Coronary artery (tissue), 2 donors: ENCODE results near the gene SNAP25.

Experiments
- DNase-seq: peaks from one replicate; pipeline ENCODE4 v3.0.0-alpha.2; 2017; ENCODE audit warnings: low spot score
- H3K27ac ChIP-seq, 2 donors: fragments of 200-600 bp; sonication (generic); one replicate each; pipeline ENCODE4 v1.5.1; 2016 to 2019
- H3K4me3 ChIP-seq: fragments of 200-600 bp; sonication (generic); 2 replicates; pipeline ENCODE4 v1.5.1; 2016; ENCODE audit warnings: mild to moderate bottlenecking, moderate library complexity
- TF ChIP-seq, protein P1 (sequence below): fragments of 200-600 bp; sonication (generic); IDR thresholded peaks from one replicate; pipeline ENCODE4 v1.5.1; 2019; ENCODE audit warnings: antibody characterized with exemption

Gene SNAP25

DNA sequence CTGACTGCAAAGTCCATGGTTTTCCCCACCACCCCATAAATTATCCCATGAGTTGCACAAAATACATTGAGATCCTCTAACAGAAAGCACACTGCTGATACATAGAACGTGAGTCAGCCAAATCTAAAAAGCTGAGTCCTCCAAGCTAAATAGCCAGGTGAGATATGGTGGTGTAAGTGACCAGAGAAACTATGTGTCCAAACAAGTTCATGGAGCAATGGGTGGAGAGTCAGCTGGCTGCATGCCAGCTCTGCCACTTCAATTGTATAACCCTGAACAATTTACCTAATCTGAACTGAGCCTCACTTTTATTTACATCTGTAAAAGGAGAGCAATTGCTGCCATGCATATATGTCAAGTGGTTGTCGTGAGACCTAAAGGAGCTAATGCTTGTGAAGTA is 9.7 kb downstream of the SNAP25 start:
- DNase-seq: no peak
- no peak overlapping the region for H3K27ac ChIP-seq
- no peak overlapping the region for H3K4me3 ChIP-seq
- TF ChIP-seq, protein P1, sequence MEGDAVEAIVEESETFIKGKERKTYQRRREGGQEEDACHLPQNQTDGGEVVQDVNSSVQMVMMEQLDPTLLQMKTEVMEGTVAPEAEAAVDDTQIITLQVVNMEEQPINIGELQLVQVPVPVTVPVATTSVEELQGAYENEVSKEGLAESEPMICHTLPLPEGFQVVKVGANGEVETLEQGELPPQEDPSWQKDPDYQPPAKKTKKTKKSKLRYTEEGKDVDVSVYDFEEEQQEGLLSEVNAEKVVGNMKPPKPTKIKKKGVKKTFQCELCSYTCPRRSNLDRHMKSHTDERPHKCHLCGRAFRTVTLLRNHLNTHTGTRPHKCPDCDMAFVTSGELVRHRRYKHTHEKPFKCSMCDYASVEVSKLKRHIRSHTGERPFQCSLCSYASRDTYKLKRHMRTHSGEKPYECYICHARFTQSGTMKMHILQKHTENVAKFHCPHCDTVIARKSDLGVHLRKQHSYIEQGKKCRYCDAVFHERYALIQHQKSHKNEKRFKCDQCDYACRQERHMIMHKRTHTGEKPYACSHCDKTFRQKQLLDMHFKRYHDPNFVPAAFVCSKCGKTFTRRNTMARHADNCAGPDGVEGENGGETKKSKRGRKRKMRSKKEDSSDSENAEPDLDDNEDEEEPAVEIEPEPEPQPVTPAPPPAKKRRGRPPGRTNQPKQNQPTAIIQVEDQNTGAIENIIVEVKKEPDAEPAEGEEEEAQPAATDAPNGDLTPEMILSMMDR: no peak

DNA sequence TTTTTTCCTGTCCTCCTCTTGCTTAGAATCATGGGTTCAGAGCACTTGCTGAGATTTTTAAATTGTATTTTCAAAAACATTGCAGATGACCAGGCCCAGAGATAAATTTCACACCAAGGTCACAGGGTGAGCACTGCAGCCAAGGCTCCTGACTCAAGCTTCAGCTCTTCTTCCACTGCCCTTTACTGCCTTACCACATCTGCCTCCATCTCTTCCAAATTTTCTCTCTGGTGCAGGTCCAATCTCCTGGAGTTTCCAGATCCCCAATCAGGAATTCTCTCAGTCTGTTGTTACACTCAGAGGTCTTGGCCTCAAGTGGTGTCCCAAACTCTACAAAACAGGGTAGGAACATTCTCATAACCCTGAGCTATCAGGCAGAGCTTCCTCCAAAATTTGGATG is 12.7 kb downstream of the SNAP25 start:
- TF ChIP-seq, protein P1: no peak
- no peak overlapping the region for H3K4me3 ChIP-seq
- no peak for DNase-seq
- H3K27ac ChIP-seq: no peak overlapping the region

DNA sequence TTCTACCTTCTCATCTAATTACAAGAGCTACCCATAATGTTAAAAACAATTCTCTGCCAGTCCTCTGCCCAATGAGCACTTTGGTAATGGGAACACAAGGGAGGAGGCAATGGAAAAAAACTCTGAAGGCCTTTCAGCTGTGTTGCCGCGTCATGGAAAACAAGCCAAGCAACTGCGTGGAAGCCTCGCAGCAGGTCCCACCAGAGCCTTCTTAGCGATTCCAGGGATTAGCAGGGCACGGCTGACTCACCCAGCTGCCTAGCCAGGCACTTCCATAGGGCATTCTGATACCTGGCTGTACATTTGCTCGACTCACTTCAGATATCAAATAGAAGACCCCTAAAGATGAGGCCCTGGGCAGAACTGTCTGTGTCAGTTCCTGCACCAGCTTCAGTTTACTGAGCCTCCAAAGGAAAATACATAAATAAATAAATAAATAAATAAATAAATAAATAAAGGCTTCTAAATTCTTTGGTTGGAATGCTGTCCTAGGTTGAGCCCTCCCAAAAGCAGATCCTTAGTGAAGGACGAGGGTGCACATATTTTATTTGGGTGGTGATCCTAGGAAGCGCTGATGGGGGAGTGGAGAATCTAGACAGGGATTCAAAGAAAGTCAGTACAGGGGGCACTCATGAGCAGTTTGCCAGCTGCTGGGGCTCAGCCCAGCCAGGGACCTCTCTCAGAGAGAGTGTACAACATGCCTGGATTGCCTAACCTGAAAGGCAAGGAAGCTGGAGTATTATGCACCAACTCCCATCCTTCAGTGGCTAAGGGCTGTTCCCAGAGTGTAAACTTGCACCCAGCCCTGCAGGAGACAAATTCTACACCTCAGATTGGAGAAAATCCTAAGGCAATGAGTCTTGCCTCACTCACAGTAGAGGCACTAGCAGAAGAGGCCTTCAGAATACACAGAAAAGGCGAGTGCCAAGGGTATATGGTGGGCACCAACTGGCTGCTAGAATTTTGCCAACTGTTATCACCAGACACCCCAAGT is 18.2 kb downstream of the SNAP25 start:
- TF ChIP-seq, protein P1: no peak
- Histone ChIP-seq H3K4me3 (no peak overlapping the region), H3K27ac (no peak overlapping the region)
- no peak for DNase-seq

DNA sequence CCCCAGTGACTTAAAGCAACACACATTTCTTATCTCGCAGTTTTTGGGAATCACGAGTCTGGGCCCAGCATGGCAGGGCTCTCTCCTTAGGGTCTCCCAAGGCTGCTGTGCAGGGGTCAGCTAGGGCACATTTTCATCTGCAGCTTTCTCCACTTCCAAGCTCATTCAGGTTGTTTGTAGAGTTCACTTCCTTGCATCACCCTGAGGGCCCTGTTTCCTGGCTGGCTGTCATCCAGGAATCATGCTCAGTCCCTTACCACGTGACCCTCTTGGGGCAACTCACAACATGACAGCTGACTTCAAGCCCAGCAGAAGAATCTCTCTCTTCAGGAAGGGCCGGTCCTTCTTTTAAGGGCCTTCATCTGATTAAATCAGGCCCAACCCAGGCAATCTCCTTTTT is 21.3 kb downstream of the SNAP25 start:
- no peak overlapping the region for H3K4me3 ChIP-seq
- TF ChIP-seq, protein P1: no peak
- no peak for DNase-seq
- H3K27ac ChIP-seq: no peak overlapping the region

DNA sequence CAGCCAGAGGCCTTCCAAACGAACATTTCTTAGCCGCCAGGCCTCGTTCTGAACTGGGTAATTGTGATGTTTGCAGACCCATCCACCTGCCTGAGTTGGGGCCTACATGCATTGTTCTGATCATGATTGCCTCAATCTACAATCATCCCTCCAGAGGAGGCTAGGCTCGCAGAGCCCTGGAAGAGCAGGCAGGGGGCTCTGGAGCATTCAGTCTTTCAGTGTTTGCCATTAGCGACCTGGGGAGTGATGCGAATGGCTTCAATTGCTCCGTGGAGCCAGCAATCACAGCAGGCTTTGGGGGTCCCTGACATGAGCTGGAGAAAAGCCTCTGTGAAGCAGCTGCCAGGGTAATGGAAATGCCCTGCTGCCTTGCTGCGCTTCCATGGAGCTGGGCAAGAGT is 22.0 kb downstream of the SNAP25 start:
- DNase-seq: no peak
- TF ChIP-seq, protein P1: no peak

DNA sequence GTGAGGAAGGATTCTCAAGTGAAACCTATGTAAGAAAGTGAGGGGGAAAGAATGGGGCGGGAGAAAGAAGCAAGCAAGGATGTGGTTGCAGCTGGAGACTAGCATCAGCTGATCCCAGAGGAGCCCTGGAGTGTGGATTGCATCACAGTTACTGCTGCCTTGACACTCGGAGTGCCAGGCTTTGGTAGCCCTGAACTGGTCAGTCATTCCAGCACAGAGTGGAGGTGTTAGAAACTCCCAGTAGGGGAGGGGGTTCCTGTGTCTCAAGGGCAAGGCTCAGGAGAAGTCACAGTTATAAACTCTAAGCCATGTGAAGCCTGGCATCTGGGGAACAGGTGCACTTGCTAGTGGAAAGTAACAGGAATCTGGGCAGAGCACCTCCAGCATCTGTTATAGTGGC is 23.5 kb downstream of the SNAP25 start:
- DNase-seq: no peak
- Histone ChIP-seq H3K27ac (no peak overlapping the region), H3K4me3 (no peak overlapping the region)
- TF ChIP-seq, protein P1: no peak

More for the DNA sequence above, 22.0 kb downstream of the SNAP25 start:
- H3K27ac ChIP-seq: no peak overlapping the region
- no peak overlapping the region for H3K4me3 ChIP-seq

DNA sequence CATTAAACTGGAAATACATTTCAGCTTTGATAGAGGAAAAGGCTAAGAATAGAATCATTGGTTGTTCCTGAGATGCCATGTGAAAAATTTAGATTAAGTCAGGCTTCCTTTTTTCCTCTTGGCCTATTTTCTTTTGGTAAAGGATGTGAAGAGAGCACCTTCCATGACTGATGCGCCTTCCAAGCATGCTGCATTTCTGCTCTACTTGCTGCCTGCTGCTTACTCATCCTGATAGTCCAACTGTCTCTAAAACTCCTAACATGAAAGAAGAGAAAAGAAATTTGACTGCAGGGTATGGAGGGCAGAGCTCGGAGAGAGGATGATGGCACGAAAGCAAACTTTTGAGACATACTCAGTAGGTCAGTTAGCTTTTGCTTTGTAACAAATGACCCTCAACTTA is 28.8 kb downstream of the SNAP25 start:
- TF ChIP-seq, protein P1: no peak
- no peak overlapping the region for H3K4me3 ChIP-seq
- H3K27ac ChIP-seq: no peak overlapping the region
- no peak for DNase-seq
